Ascending aorta (tissue), 2 donors: Measurements from ENCODE around the gene E2F2. TPM values are rescaled to one million over a fixed set of nuclear protein-coding genes. Genes with fewer than 3 reads are reported as not detected.

ENCODE experiments used
- DNase-seq, 2 donors: peaks; one replicate each; pipeline ENCODE4 v3.0.0-alpha.2; 2019; ENCODE audit warnings: low spot score in 2 of 2
- H3K27ac ChIP-seq, 2 donors: fragments of 200-600 bp; sonication (generic); one replicate each; pipeline ENCODE4 v1.5.1; 2016 to 2017; ENCODE audit warnings: mild to moderate bottlenecking in 1 of 2
- H3K27me3 ChIP-seq: fragments of 200-600 bp; sonication (generic); one replicate; pipeline ENCODE4 v1.5.1; 2017
- H3K36me3 ChIP-seq, 2 donors: fragments of 200-600 bp; sonication (generic); one replicate each; pipeline ENCODE4 v1.5.1; 2016
- H3K4me1 ChIP-seq, 2 donors: fragments of 200-600 bp; sonication (generic); one replicate each; pipeline ENCODE4 v1.5.1; 2016 to 2017; ENCODE audit warnings: mild to moderate bottlenecking in 1 of 2
- H3K4me3 ChIP-seq, 2 donors: fragments of 200-600 bp; sonication (generic); one replicate each; pipeline ENCODE4 v1.5.1; 2016 to 2017; ENCODE audit warnings: mild to moderate bottlenecking in 1 of 2
- H3K9me3 ChIP-seq, 2 donors: fragments of 200-600 bp; sonication (generic); one replicate each; pipeline ENCODE4 v1.5.1; 2016
- intact Hi-C: fragments of 100-400 bp; cut with DNase I; formaldehyde crosslinking; loops from one replicate; pipeline ENCODE4 v1.15.1; 2023
- total RNA-seq: library from RNA; depleted of rRNA; stranded (reverse); fragments of >200 nt; gene quantifications from one replicate; pipeline ENCODE4 v1.1.0, GENCODE V29; 2016
- TF ChIP-seq, protein P1 (sequence below), 3 experiments: fragments of 200-600 bp in 2 of 3; fragments of 450-650 bp in 1 of 3; sonication (generic) in 2 of 3; IDR thresholded peaks; one replicate each; pipeline ENCODE4 v1.5.1; 2016 to 2019; ENCODE audit warnings: antibody characterized with exemption in 3 of 3, mild to moderate bottlenecking in 1 of 3, moderate library complexity in 1 of 3

E2F2 gene
- total RNA-seq, 1 donor from 2014 or later: not detected

DNA sequence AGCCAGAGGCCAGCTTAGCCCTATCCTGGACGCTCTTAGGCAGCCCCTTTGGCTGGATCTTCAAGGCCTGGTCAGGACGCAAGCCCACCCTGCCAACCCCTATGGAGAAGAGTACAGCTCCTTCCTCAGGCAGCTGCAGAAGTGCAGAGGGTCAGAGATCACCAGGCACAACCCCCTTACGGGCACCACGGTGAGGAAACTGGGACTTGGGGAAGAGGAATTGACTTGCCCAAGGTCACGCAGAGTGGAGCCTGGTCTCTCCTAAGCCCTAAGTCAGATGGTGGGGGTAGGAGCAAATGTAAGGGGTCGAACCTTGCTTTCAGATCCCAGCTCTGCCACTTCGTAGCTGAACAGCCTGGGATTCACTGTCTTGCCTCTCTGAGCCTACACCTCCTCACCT is 3.7 kb downstream of the E2F2 start:
- no peak overlapping the region for H3K27ac ChIP-seq
- H3K27me3 ChIP-seq: no peaks in the 10 kb centered on the region
- H3K4me1 ChIP-seq: peaks cover 8 to 14% of the 10 kb centered on the region in 2 donors

DNA sequence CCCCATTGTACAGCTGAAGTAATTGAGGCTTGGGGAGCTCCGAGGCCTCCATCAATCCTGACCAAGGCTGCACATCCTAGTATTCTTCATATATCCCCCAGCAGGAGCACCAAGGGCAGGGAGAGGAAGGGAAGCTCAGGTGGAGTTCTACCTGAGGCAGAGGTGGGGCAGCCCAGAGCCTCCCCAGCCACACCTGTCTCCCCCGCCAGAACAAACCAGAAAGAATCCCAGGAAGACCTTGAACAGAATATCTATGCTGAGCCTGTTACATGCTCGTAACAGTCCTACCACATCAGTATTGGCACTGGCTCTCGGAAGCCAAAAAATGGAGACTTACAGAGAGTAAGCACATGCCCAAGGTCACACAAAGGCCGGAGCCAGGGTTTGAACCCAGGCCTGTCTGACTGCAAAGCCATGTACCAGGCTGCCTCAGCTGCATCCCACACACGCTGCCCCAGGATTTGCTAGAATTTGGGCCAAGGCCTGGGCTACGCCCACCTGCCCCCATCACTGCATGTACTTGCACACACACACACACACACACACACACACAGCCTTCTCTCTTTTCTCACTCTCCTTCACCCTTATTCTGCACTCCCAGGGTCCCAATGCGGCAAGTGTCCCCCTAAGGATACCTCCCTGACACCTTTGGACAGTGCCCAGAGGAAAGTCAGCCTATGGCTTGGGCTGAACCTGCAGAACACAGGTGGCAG is 4.5 kb downstream of the E2F2 start:
- Histone ChIP-seq H3K27me3 (no peaks in the 10 kb centered on the region), H3K27ac (no peak overlapping the region), H3K4me1 (peaks cover 8 to 10% of the 10 kb centered on the region in 2 donors), H3K36me3 (no peaks in the 10 kb centered on the region), H3K4me3 (no peak overlapping the region), H3K9me3 (no peaks in the 10 kb centered on the region)
- no peak for DNase-seq
- TF ChIP-seq, protein P1, sequence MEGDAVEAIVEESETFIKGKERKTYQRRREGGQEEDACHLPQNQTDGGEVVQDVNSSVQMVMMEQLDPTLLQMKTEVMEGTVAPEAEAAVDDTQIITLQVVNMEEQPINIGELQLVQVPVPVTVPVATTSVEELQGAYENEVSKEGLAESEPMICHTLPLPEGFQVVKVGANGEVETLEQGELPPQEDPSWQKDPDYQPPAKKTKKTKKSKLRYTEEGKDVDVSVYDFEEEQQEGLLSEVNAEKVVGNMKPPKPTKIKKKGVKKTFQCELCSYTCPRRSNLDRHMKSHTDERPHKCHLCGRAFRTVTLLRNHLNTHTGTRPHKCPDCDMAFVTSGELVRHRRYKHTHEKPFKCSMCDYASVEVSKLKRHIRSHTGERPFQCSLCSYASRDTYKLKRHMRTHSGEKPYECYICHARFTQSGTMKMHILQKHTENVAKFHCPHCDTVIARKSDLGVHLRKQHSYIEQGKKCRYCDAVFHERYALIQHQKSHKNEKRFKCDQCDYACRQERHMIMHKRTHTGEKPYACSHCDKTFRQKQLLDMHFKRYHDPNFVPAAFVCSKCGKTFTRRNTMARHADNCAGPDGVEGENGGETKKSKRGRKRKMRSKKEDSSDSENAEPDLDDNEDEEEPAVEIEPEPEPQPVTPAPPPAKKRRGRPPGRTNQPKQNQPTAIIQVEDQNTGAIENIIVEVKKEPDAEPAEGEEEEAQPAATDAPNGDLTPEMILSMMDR (IDR thresholded peaks at IDR 0.05): no peak
- intact Hi-C loops: no loop called here

More for the DNA sequence above, 3.7 kb downstream of the E2F2 start:
- Histone ChIP-seq H3K4me3 (no peak overlapping the region), H3K36me3 (no peaks in the 10 kb centered on the region), H3K9me3 (no peaks in the 10 kb centered on the region)
- DNase-seq: no peak
- intact Hi-C loops: no loop called here
- TF ChIP-seq, protein P1 (IDR thresholded peaks at IDR 0.05): no peak

DNA sequence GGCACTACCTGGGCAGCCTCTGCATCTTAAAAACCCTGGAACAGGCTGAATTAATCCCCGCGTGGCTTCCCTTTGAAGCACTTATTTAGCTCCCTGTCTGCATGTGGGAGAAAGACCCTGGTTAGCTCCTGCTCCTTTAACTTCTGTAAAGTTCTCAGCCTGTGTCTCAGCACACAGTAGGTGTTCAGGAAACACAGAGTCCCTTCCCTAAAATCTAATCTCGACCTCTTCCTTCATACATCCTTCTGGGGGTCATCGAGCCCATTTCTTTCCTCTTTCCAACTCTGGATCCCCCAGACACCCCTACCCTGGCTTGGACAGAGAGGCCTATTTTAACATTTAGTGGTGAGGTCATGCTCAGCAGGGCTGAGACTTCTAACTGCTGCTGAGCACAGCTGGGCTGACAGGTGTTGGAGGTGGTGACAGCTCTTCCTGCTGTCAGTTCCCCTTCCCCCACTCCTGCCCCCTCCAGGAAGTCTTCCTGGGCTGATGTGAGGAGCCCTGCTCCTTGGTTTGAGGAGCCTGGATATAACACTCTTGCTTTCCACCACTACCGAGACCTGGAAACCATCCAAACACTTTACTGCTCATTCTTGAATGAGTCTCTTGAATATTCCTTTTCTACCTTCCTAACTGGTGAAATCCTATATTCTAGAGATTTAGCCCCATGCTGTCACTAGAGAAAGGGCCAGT is 5.3 kb downstream of the E2F2 start:
- Histone ChIP-seq H3K4me1 (peaks cover 4 to 5% of the 10 kb centered on the region in 2 donors), H3K9me3 (no peaks in the 10 kb centered on the region), H3K27ac (no peak overlapping the region), H3K4me3 (no peak overlapping the region), H3K36me3 (no peaks in the 10 kb centered on the region), H3K27me3 (no peaks in the 10 kb centered on the region)
- intact Hi-C loops: no loop called here
- DNase-seq: no peak
- TF ChIP-seq, protein P1 (IDR thresholded peaks at IDR 0.05): no peak

DNA sequence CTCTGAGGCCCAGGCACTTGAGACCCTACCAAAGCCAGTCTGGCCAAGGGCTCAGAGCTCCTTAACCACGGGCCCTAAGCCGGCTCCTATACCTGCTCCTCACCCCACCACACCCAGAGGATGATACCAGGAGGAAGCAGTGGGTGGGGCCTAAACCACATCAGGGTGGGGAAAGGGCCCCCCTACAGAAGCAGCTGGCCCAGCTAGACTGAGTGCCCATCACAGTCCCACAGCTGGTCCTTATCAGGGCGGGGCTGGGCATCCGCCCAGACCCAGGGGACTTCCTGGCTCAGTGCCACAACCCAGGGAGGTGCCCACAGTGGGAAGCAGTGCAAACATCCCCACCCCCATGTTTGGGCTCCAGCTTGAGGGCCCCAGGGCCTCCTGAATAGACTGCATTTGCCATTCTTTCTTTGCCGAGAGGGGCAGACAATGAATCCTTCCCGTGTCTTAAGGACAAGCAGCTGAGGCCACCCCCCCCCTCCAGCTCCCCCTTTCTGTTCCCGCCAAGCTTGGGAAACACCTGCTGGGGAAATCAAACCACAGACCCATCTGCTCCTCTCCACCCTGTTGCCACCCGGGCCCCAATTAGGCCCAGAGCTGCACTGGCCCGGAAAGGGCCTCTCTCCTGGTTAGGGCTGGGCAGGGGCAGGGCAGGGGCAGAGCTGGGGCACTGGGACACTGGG is 6.2 kb downstream of the E2F2 start:
- Histone ChIP-seq H3K4me3 (no peak overlapping the region), H3K9me3 (no peaks in the 10 kb centered on the region), H3K27me3 (no peaks in the 10 kb centered on the region), H3K27ac (no peak overlapping the region), H3K4me1 (no peaks in the 10 kb centered on the region), H3K36me3 (no peaks in the 10 kb centered on the region)
- intact Hi-C loops: no loop called here
- TF ChIP-seq, protein P1 (IDR thresholded peaks at IDR 0.05): no peak
- DNase-seq: no peak

DNA sequence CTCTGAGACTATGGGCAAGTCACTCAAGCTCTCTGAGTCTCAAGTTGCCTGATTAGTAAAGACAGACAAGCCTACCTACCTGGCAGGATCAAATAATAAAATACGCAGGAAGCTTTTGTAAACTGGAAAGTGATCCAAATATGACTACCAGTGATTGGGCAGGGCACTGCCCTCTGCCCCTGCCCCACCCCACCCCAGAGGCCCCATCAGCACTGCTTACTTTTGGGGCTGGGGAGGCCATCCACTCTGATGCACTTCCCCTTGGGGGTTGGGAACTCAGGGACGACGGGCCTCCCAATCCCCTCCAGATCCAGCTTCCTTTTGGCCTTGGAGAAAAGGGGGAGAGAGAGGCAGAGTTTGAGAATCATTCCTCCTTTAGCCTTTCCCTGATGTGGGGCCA is 6.9 kb downstream of the E2F2 start:
- TF ChIP-seq, protein P1 (IDR thresholded peaks at IDR 0.05): no peak
- intact Hi-C loops: no loop called here
- H3K9me3 ChIP-seq: no peaks in the 10 kb centered on the region
- H3K4me3 ChIP-seq: no peak overlapping the region
- no peaks in the 10 kb centered on the region for H3K36me3 ChIP-seq
- no peak for DNase-seq
- no peak overlapping the region for H3K27ac ChIP-seq
- no peaks in the 10 kb centered on the region for H3K27me3 ChIP-seq
- no peaks in the 10 kb centered on the region for H3K4me1 ChIP-seq
